ENCODE data around the gene ALKBH8. TPM values are rescaled to one million over a fixed set of nuclear protein-coding genes. Genes with fewer than 3 reads are reported as not detected.
A peak's percentile ranks its signal among the peaks of the same experiment; 100 is the strongest.

ALKBH8 gene
- total RNA-seq, 2 experiments from 2014 or later, result 13.3 to 13.4 TPM

DNA sequence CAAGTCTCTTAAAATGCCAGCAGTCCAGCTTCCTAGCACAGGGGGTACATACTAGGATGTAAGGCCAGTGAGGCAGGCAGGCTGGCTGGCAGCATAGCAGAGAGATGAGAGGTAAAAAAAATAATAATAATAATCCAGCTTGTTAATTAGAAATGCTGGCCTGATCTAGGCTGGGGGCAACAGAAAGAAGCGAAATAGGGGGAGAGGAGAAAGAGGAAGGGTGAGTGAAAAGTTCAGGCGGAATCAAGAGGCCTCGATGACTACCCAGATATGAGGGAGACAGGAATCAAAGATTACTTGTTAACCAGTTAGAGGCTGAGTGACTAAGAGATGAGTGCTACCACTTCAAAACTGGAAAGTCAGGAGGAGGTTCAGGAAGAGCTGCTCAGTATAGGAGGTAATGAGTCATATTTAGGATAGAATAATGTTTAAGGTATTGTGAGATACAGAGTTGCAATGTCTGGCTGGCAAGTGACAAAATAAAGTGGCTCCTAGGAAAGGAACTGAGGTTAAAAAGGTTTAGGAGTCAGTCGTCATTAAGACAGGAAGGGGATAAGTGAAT is 2.8 kb downstream of the ALKBH8 start:
- ChIA-PET POLR2A (interaction anchor here (0.6 to 1.1 kb wide), 2 partner anchors 681 to 1486 kb away, joined by 3 read pairs; partner anchors contain the start of gene KBTBD3), CTCF (interaction anchor here (0.6 to 9.5 kb wide), 15 partner anchors 10 to 208 kb away, joined by 3 to 111 read pairs (median 4); partner anchors contain the start of gene CWF19L2)
- H3K4me3 Mint-ChIP-seq, result peak overlapping the region; percentile 26
- no peaks in the 10 kb centered on the region for H3K9me3 Mint-ChIP-seq
- intact Hi-C loops (cut with micrococcal nuclease), result loop anchor here (5.0 kb wide), 1 partner anchor 125 kb away; no protein-coding TSS in a partner anchor
- H3K27ac Mint-ChIP-seq, result peak overlapping the region; percentile 67
- ATAC-seq (peak; percentile 3), DNase-seq (no peak)
- H3K36me3 Mint-ChIP-seq (ENCODE audit: low read depth), result peaks cover 20% of the 10 kb centered on the region
- TF ChIP-seq, protein P1, sequence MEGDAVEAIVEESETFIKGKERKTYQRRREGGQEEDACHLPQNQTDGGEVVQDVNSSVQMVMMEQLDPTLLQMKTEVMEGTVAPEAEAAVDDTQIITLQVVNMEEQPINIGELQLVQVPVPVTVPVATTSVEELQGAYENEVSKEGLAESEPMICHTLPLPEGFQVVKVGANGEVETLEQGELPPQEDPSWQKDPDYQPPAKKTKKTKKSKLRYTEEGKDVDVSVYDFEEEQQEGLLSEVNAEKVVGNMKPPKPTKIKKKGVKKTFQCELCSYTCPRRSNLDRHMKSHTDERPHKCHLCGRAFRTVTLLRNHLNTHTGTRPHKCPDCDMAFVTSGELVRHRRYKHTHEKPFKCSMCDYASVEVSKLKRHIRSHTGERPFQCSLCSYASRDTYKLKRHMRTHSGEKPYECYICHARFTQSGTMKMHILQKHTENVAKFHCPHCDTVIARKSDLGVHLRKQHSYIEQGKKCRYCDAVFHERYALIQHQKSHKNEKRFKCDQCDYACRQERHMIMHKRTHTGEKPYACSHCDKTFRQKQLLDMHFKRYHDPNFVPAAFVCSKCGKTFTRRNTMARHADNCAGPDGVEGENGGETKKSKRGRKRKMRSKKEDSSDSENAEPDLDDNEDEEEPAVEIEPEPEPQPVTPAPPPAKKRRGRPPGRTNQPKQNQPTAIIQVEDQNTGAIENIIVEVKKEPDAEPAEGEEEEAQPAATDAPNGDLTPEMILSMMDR (IDR thresholded peaks at IDR 0.05), result no peak
- H3K4me1 Mint-ChIP-seq (ENCODE audit: low read depth), result peaks cover 66% of the 10 kb centered on the region
- H3K27me3 Mint-ChIP-seq, result no peaks in the 10 kb centered on the region

DNA sequence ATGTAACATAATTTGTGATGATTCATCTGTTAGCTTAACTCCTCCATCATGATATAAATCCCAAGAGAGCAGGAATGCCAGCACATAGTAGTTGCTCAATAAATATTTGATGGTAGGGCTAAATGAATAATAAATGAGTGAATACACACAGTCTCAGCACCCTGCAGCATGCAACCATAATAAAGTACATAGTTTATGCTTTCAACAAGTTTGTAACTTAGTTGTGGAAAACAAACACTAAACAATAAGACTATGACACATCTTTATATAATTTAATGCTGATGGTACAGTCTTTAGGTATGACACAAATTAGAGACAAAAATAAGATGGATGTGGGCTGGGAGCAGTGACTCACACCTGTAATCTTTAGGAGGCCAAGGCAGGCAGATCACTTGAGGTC is 3.8 kb downstream of the ALKBH8 start:
- TF ChIP-seq, protein P1 (IDR thresholded peaks at IDR 0.05), result no peak
- ChIA-PET POLR2A (no interaction called here), CTCF (interaction anchor here (0.8 to 9.5 kb wide), 3 partner anchors 12 to 235 kb away, joined by 3 to 111 read pairs (median 47); no protein-coding TSS in a partner anchor)
- intact Hi-C loops (cut with micrococcal nuclease), result loop anchor here (5.0 kb wide), 1 partner anchor 126 kb away; no protein-coding TSS in a partner anchor
- Mint-ChIP-seq H3K9me3 (no peaks in the 10 kb centered on the region), H3K4me3 (peak overlapping the region; percentile 5), H3K4me1 (ENCODE audit: low read depth) (peaks cover 59% of the 10 kb centered on the region), H3K27ac (peak overlapping the region; percentile 76), H3K27me3 (no peaks in the 10 kb centered on the region), H3K36me3 (ENCODE audit: low read depth) (peaks cover 20% of the 10 kb centered on the region)
- DNase-seq (peak; percentile 28), ATAC-seq (no peak)

DNA sequence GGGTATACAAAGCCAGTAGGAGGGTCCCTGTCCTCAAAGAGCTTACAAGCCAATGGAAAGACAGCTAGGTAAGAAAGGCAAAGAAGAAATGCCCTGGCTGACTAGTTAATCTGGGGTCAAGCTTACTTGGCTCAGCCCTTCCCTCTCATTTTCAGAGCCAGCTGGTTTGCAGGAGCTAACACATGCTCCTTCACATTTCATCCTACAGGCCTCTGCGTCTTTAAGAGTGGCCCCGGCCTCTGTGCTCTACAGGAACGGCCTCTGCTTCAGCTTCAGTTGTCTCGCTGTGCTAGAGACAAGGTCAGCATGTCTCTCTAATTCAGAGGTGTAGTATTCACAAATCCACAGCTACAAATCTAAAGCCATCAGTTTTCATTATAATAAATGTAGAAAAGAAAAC is 15.2 kb downstream of the ALKBH8 start:
- peaks cover 5% of the 10 kb centered on the region for H3K4me1 Mint-ChIP-seq (ENCODE audit: low read depth)
- intact Hi-C loops (cut with micrococcal nuclease), result no loop called here
- no peak overlapping the region for H3K4me3 Mint-ChIP-seq
- CTCF ChIA-PET, result interaction anchor here (0.6 to 10.3 kb wide), 7 partner anchors 9 to 138 kb away, joined by 4 to 111 read pairs (median 19); partner anchors contain the start of gene ALKBH8
- H3K9me3 Mint-ChIP-seq, result no peaks in the 10 kb centered on the region
- no peak for DNase-seq
- H3K36me3 Mint-ChIP-seq (ENCODE audit: low read depth), result peaks cover 28% of the 10 kb centered on the region
- ATAC-seq, result no peak
- POLR2A ChIA-PET, result no interaction called here
- no peaks in the 10 kb centered on the region for H3K27me3 Mint-ChIP-seq
- H3K27ac Mint-ChIP-seq, result no peak overlapping the region
- TF ChIP-seq, protein P1 (IDR thresholded peaks at IDR 0.05), result no peak

DNA sequence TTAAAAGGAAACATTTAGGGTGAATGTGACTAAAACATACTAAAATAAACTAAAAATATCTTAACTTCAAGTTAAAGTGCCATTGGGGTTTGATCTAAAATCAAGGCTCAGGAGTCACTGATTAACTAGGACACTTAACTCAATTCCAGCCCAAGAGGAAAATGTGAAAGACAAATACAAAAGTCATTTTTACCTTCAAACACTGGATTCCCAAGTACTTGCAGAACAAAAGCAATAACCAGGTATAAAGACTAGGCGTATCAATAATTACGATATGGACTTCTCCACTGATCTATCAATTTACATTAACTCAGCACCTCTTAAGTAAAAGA is 15.6 kb downstream of the ALKBH8 start:
- Mint-ChIP-seq H3K9me3 (no peaks in the 10 kb centered on the region), H3K4me1 (ENCODE audit: low read depth) (peaks cover 7% of the 10 kb centered on the region), H3K27ac (no peak overlapping the region), H3K27me3 (no peaks in the 10 kb centered on the region), H3K36me3 (ENCODE audit: low read depth) (peaks cover 30% of the 10 kb centered on the region), H3K4me3 (no peak overlapping the region)
- CTCF ChIA-PET, result interaction anchor here (0.6 to 10.3 kb wide), 12 partner anchors 9 to 286 kb away, joined by 3 to 111 read pairs (median 6); partner anchors contain the start of gene ALKBH8
- intact Hi-C loops (cut with micrococcal nuclease), result no loop called here
- DNase-seq, result no peak
- TF ChIP-seq, protein P1 (IDR thresholded peaks at IDR 0.05), result no peak
- POLR2A ChIA-PET, result no interaction called here
- ATAC-seq, result no peak

DNA sequence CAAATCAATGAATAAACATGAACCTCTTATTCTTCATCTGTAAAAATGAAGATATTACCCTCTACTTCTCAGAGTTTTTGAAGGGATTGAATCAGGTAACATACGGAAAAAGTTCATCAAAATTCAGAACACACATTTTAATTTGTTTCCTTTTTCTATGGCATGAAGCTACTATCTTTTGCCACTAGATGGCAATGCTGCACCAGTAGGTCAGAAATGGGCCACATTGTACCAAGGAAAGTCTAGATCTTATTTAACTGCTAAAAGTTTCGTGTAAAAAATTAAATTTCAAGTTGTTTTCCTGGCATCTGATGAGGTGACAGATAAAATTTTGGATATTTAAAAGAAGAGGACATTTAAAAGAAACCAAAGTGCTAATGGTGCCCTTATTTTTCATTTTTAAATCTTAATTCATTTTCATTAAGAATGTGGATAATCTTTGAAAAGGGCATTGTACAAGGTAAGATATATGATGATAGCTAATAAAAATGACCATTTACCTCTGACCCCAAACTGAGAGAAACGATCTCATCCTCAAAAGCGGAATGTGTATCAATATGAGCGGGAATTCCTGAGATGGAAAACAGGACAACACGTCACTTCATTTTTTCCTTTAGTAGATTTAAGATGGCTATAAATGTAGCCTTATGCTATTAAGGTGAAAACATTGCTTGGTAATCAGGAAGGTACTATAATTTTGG is 16.1 kb downstream of the ALKBH8 start:
- CTCF ChIA-PET, result interaction anchor here (0.7 to 10.3 kb wide), 23 partner anchors 9 to 349 kb away, joined by 3 to 111 read pairs (median 4); partner anchors contain the start of gene ALKBH8
- intact Hi-C loops (cut with micrococcal nuclease), result no loop called here
- POLR2A ChIA-PET, result no interaction called here
- DNase-seq (peak; percentile 38), ATAC-seq (peak; percentile 65)
- peaks cover 10% of the 10 kb centered on the region for H3K4me1 Mint-ChIP-seq (ENCODE audit: low read depth)
- H3K9me3 Mint-ChIP-seq, result no peaks in the 10 kb centered on the region
- no peak overlapping the region for H3K27ac Mint-ChIP-seq
- TF ChIP-seq, protein P1 (IDR thresholded peaks at IDR 0.05), result peak; percentile 84
- peaks cover 33% of the 10 kb centered on the region for H3K36me3 Mint-ChIP-seq (ENCODE audit: low read depth)
- H3K27me3 Mint-ChIP-seq, result no peaks in the 10 kb centered on the region
- no peak overlapping the region for H3K4me3 Mint-ChIP-seq

All from activated CD8-positive, alpha-beta T cell treated with anti-CD3 and anti-CD28 coated beads for 36 hours (primary cell).